SU-DHL-6 (cell line): ENCODE data around the gene SAMD4B.

Source experiments
- EZH2phosphoT487 ChIP-seq: fragments of 200-600 bp; sonication (generic), shearing (Covaris generic); conservative IDR thresholded peaks from 2 replicates; pipeline ENCODE4 v1.6.1; 2018; ENCODE audit warnings: mild to moderate bottlenecking, antibody characterized with exemption, low read length, moderate library complexity, mixed read lengths
- TF ChIP-seq, protein P1 (sequence below): fragments of 200-600 bp; sonication (generic); IDR thresholded peaks from one replicate; pipeline ENCODE4 v1.5.1; 2017; ENCODE audit warnings: antibody characterized with exemption, mild to moderate bottlenecking, low read length, moderate library complexity; ENCODE audit not compliant: insufficient read depth, poor library complexity, severe bottlenecking

DNA sequence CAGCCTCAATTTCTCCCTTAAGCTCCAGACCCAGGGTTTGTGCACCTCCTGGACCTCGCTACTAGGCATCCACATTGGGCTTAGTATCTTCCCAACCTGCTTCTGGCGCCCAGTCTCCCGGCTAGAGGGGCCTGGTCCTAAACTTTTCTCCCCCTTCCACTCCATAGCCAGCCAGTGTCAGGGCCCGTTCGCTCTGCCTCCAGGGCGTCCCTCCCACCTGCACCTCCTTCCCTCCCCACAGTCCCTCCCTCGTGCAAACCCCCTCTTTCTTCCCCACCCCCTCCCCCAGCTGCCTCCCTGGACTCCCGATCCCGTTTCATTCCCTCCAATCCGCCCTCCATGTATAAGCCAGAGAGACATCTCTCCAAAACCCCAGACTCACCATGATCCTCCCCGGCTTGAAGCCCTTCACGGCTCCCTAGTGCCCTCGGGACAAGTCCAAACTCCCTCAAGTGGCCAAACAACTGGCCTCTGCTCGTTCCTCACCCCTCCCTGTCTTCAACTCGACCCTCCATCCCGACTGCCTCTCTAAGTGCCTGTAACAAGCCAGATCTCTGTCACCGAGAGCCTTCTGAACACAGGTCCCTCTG is 997 bp upstream of the SAMD4B start:
- TF ChIP-seq, protein P1, sequence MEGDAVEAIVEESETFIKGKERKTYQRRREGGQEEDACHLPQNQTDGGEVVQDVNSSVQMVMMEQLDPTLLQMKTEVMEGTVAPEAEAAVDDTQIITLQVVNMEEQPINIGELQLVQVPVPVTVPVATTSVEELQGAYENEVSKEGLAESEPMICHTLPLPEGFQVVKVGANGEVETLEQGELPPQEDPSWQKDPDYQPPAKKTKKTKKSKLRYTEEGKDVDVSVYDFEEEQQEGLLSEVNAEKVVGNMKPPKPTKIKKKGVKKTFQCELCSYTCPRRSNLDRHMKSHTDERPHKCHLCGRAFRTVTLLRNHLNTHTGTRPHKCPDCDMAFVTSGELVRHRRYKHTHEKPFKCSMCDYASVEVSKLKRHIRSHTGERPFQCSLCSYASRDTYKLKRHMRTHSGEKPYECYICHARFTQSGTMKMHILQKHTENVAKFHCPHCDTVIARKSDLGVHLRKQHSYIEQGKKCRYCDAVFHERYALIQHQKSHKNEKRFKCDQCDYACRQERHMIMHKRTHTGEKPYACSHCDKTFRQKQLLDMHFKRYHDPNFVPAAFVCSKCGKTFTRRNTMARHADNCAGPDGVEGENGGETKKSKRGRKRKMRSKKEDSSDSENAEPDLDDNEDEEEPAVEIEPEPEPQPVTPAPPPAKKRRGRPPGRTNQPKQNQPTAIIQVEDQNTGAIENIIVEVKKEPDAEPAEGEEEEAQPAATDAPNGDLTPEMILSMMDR: no peak
- no peak for TF ChIP-seq EZH2phosphoT487
